Femur (tissue), 1 donor: ENCODE measurements around the gene CAPG.
A peak's percentile ranks its signal among the peaks of the same experiment; 100 is the strongest.
"Not testable (repeated sequence)": the region's sequence is repeated elsewhere in the genome, so short reads cannot be mapped to it uniquely, and the experiment has no call there.

ENCODE experiments used
- DNase-seq: peaks from one replicate; pipeline ENCODE4 v3.0.0-alpha.2; 2017

Gene CAPG

GRCh38 chr2:85395912-85396475 lies 14.2 kb downstream of the CAPG start:
- DNase-seq, result no peak

GRCh38 chr2:85394976-85395375 lies 15.2 kb downstream of the CAPG start:
- peak; percentile 5 for DNase-seq

GRCh38 chr2:85394261-85394681 lies 15.9 kb downstream of the CAPG start:
- DNase-seq, result peak; percentile 27

- DNase-seq, result peak; percentile 10
Observed at GRCh38 chr2:85393836-85394235, 16.3 kb downstream of the CAPG start.

GRCh38 chr2:85390941-85391669 lies 19.1 kb downstream of the CAPG start:
- DNase-seq, result peak; percentile 66

GRCh38 chr2:85388878-85389538 lies 21.2 kb downstream of the CAPG start:
- DNase-seq, result no peak

GRCh38 chr2:85387754-85388153 lies 22.4 kb downstream of the CAPG start:
- no peak for DNase-seq

GRCh38 chr2:85385746-85386145 lies 24.4 kb downstream of the CAPG start:
- no peak for DNase-seq

GRCh38 chr2:85383850-85384249 lies 26.3 kb downstream of the CAPG start:
- no peak for DNase-seq

- DNase-seq, result not testable (repeated sequence)
Observed at GRCh38 chr2:85383151-85383550, 27.0 kb downstream of the CAPG start.

GRCh38 chr2:85380048-85380447 lies 30.1 kb downstream of the CAPG start:
- no peak for DNase-seq

GRCh38 chr2:85378257-85378656 lies 31.9 kb downstream of the CAPG start:
- no peak for DNase-seq

GRCh38 chr2:85377083-85377482 lies 33.1 kb downstream of the CAPG start:
- DNase-seq, result no peak

- no peak for DNase-seq
Observed at GRCh38 chr2:85376291-85377065, 33.7 kb downstream of the CAPG start.

GRCh38 chr2:85371045-85371444 lies 39.1 kb downstream of the CAPG start:
- DNase-seq, result no peak

GRCh38 chr2:85369500-85369899 lies 40.7 kb downstream of the CAPG start:
- no peak for DNase-seq

GRCh38 chr2:85368921-85369320 lies 41.2 kb downstream of the CAPG start:
- no peak for DNase-seq

GRCh38 chr2:85367180-85367579 lies 43.0 kb downstream of the CAPG start:
- no peak for DNase-seq

GRCh38 chr2:85362653-85363387 lies 47.3 kb downstream of the CAPG start:
- not testable (repeated sequence) for DNase-seq

- no peak for DNase-seq
Observed at GRCh38 chr2:85357736-85358135, 52.4 kb downstream of the CAPG start.

- no peak for DNase-seq
Observed at GRCh38 chr2:85356186-85356585, 54.0 kb downstream of the CAPG start.

GRCh38 chr2:85355521-85355920 lies 54.6 kb downstream of the CAPG start:
- no peak for DNase-seq

- peak; percentile 37 for DNase-seq
Observed at GRCh38 chr2:85355073-85355410, 55.1 kb downstream of the CAPG start.
